HG03139 (cell line): ENCODE data around the gene RAP2B.

Experiments
- ATAC-seq: cut with Tn5 transposase; IDR thresholded peaks from one replicate; pipeline ENCODE4 v1.9.1; 2021; ENCODE audit not compliant: unreplicated experiment

The RAP2B gene

GRCh38 chr3:153159771-153160397 lies 2.1 kb upstream of the RAP2B start:
- ATAC-seq = no peak

- ATAC-seq = peak; percentile 23
Observed at GRCh38 chr3:153160451-153161137, 1.4 kb upstream of the RAP2B start.

GRCh38 chr3:153161138-153161713 lies 800 bp upstream of the RAP2B start:
- peak; percentile 78 for ATAC-seq

GRCh38 chr3:153162513-153163392 lies 727 bp downstream of the RAP2B start:
- peak; percentile 4 for ATAC-seq

- no peak for ATAC-seq
Observed at GRCh38 chr3:153163393-153163724, 1.3 kb downstream of the RAP2B start.

- no peak for ATAC-seq
Observed at GRCh38 chr3:153163756-153164550, 1.9 kb downstream of the RAP2B start.

- no peak for ATAC-seq
Observed at GRCh38 chr3:153165261-153165681, 3.2 kb downstream of the RAP2B start.

- no peak for ATAC-seq
Observed at GRCh38 chr3:153166206-153166605, 4.2 kb downstream of the RAP2B start.

GRCh38 chr3:153166796-153167195 lies 4.8 kb downstream of the RAP2B start:
- no peak for ATAC-seq

GRCh38 chr3:153169793-153170383 lies 7.9 kb downstream of the RAP2B start:
- no peak for ATAC-seq

GRCh38 chr3:153171256-153171655 lies 9.2 kb downstream of the RAP2B start:
- no peak for ATAC-seq

- no peak for ATAC-seq
Observed at GRCh38 chr3:153171918-153172317, 9.9 kb downstream of the RAP2B start.

- ATAC-seq = no peak
Observed at GRCh38 chr3:153172796-153173757, 11.1 kb downstream of the RAP2B start.

GRCh38 chr3:153173758-153174516 lies 11.9 kb downstream of the RAP2B start:
- no peak for ATAC-seq

GRCh38 chr3:153176197-153176596 lies 14.2 kb downstream of the RAP2B start:
- no peak for ATAC-seq

GRCh38 chr3:153180860-153181372 lies 18.9 kb downstream of the RAP2B start:
- no peak for ATAC-seq

- ATAC-seq = no peak
Observed at GRCh38 chr3:153182501-153183293, 20.7 kb downstream of the RAP2B start.
